Glutamatergic neuron (in vitro differentiated cells): ENCODE results near the gene SPECC1. TPM values are rescaled to one million over a fixed set of nuclear protein-coding genes. Genes with fewer than 3 reads are reported as not detected.

Source experiments
- DNase-seq: peaks from one replicate; pipeline ENCODE4 v3.0.0; 2022
- H3K27ac Mint-ChIP-seq: one replicate; pipeline ENCODE4 v1.8.0; 2020; ENCODE audit warnings: mild to moderate bottlenecking, mixed read lengths, inconsistent platforms; ENCODE audit not compliant: unreplicated experiment
- H3K27me3 Mint-ChIP-seq: one replicate; pipeline ENCODE4 v1.8.0; 2020; ENCODE audit warnings: mild to moderate bottlenecking, moderate library complexity, mixed read lengths, inconsistent platforms; ENCODE audit not compliant: unreplicated experiment
- H3K36me3 Mint-ChIP-seq: one replicate; pipeline ENCODE4 v1.8.0; 2020; ENCODE audit warnings: mild to moderate bottlenecking, mixed read lengths, inconsistent platforms; ENCODE audit not compliant: unreplicated experiment
- H3K4me1 Mint-ChIP-seq: one replicate; pipeline ENCODE4 v1.8.0; 2020; ENCODE audit warnings: mild to moderate bottlenecking, low read depth, mixed read lengths, inconsistent platforms; ENCODE audit not compliant: unreplicated experiment
- H3K4me3 Mint-ChIP-seq: one replicate; pipeline ENCODE4 v1.8.0; 2020; ENCODE audit warnings: mild to moderate bottlenecking, mixed read lengths, inconsistent platforms; ENCODE audit not compliant: unreplicated experiment
- H3K9me3 Mint-ChIP-seq: one replicate; pipeline ENCODE4 v1.8.0; 2020; ENCODE audit warnings: mild to moderate bottlenecking, moderate library complexity, mixed read lengths, inconsistent platforms; ENCODE audit not compliant: unreplicated experiment
- total RNA-seq: library from RNA; stranded (reverse); fragmentation: NEBNext Ultra II Directional; extraction: Animal tissue kit (Norgen Biotek cat#: 25700); gene quantifications from one replicate; pipeline ENCODE4 v1.2.1, GENCODE V29; 2021; ENCODE audit not compliant: unreplicated experiment
- TF ChIP-seq, protein P1 (sequence below): fragments of 200-600 bp; sonication (generic); IDR thresholded peaks from one replicate; pipeline ENCODE4 v1.5.0; 2021; ENCODE audit not compliant: partially characterized antibody, unreplicated experiment

The SPECC1 gene
- total RNA-seq, 1 donor from 2014 or later: 60.6 TPM

GRCh38 chr17:20089756-20090547, 80.8 kb downstream of the SPECC1 start:
- Mint-ChIP-seq H3K4me1 (peaks cover 13% of the 10 kb centered on the region), H3K27ac (no peak overlapping the region), H3K27me3 (peaks cover 3% of the 10 kb centered on the region), H3K4me3 (no peak overlapping the region), H3K9me3 (peaks cover 5% of the 10 kb centered on the region), H3K36me3 (no peaks in the 10 kb centered on the region)
- DNase-seq: no peak
- TF ChIP-seq, protein P1, sequence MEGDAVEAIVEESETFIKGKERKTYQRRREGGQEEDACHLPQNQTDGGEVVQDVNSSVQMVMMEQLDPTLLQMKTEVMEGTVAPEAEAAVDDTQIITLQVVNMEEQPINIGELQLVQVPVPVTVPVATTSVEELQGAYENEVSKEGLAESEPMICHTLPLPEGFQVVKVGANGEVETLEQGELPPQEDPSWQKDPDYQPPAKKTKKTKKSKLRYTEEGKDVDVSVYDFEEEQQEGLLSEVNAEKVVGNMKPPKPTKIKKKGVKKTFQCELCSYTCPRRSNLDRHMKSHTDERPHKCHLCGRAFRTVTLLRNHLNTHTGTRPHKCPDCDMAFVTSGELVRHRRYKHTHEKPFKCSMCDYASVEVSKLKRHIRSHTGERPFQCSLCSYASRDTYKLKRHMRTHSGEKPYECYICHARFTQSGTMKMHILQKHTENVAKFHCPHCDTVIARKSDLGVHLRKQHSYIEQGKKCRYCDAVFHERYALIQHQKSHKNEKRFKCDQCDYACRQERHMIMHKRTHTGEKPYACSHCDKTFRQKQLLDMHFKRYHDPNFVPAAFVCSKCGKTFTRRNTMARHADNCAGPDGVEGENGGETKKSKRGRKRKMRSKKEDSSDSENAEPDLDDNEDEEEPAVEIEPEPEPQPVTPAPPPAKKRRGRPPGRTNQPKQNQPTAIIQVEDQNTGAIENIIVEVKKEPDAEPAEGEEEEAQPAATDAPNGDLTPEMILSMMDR: no peak

- Mint-ChIP-seq H3K4me1 (peaks cover 13% of the 10 kb centered on the region), H3K27ac (no peak overlapping the region), H3K36me3 (no peaks in the 10 kb centered on the region), H3K4me3 (no peak overlapping the region), H3K27me3 (peaks cover 4% of the 10 kb centered on the region), H3K9me3 (peaks cover 5% of the 10 kb centered on the region)
- TF ChIP-seq, protein P1: no peak
- DNase-seq: no peak
Observed at GRCh38 chr17:20091174-20092029, 82.2 kb downstream of the SPECC1 start.

DNA sequence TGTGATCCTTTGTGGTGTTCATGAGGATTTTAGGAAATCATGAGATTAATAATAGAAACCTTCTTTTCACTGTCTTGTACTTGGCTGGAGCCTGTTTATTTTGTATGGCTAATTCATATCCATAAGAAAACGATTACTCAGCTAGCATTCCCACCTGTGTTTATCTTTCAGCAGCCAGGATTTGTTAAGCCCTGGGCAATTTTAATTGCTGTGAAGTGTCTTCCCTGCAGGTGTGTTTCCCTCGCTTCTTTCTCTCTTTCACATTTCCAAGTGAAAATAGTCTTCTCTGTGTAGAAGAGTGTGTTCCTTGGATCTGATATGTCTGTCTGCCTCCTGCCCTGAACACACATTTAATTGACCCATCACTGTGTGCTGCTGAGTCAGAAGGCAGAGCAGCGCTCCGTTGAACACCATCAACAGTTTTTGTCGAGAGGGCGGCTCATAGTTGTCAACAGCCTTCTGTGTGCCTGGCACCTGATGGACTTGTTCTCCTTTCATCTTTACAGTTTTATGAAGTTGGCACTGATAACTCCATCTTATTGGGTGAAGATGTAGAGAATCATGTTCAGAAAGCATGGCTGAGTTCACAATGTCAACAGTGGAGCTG, 83.2 kb downstream of the SPECC1 start:
- Mint-ChIP-seq H3K27ac (no peak overlapping the region), H3K4me1 (peaks cover 13% of the 10 kb centered on the region), H3K9me3 (peaks cover 5% of the 10 kb centered on the region), H3K4me3 (no peak overlapping the region), H3K36me3 (no peaks in the 10 kb centered on the region), H3K27me3 (peaks cover 4% of the 10 kb centered on the region)
- no peak for DNase-seq
- TF ChIP-seq, protein P1: no peak

DNA sequence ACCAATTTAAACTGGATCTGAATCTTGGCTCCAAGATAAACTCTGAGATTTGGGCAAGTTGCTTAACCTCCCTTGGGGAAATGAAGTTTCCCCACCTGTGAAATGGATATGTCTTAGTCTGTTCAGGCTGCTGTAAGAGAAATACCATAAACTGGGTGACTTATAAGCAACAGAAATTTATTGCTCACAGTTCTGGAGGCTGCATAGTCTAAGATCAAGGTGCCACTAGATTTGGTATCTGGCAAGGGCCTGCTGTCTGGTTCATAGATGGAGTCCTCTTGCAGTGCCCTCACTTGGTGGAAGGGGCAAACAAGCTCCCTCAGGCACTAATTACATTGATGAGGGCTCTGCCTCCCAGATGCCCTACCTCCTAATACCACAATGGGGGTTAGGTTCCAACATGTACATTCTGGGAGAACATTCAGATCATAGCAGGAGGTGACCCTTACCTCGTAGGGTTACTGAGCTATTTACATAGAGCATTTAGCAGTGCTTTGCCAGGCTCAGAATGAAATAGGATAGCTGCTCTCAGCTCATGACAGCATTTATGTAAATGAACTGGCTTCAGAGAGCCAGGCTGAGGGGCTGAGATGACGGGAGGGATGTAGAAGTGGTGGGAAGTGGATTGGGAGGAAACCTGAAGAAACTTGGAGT, 83.9 kb downstream of the SPECC1 start:
- peaks cover 13% of the 10 kb centered on the region for H3K4me1 Mint-ChIP-seq
- TF ChIP-seq, protein P1: no peak
- H3K27ac Mint-ChIP-seq: no peak overlapping the region
- H3K9me3 Mint-ChIP-seq: peaks cover 5% of the 10 kb centered on the region
- no peaks in the 10 kb centered on the region for H3K36me3 Mint-ChIP-seq
- DNase-seq: no peak
- H3K4me3 Mint-ChIP-seq: no peak overlapping the region
- peaks cover 4% of the 10 kb centered on the region for H3K27me3 Mint-ChIP-seq
